Left lung (tissue), 10 donors: ENCODE results near the gene ELP2. TPM values are rescaled to one million over a fixed set of nuclear protein-coding genes. Genes with fewer than 3 reads are reported as not detected.
A peak's percentile ranks its signal among the peaks of the same experiment; 100 is the strongest.

Source experiments
- ATAC-seq: fragments of 200-7000 bp; cut with Tn5 transposase; one replicate; pipeline ENCODE4 v1.9.1; 2020; ENCODE audit warnings: moderate library complexity
- DNase-seq, 4 donors: peaks; one replicate each; pipeline ENCODE4 v3.0.0-alpha.2; 2013 to 2020
- H3K27ac ChIP-seq, 2 donors: fragments of 200-600 bp; sonication (generic) in 1 of 2; one replicate each; pipeline versions ENCODE4 v1.5.0 to v1.8.0; 2020 to 2021
- H3K27me3 ChIP-seq, 2 donors: fragments of 200-600 bp; sonication (generic) in 1 of 2; one replicate each; pipeline versions ENCODE4 v1.5.0 to v1.8.0; 2020 to 2021
- H3K36me3 ChIP-seq, 2 donors: fragments of 200-600 bp; sonication (generic) in 1 of 2; one replicate each; pipeline versions ENCODE4 v1.5.0 to v1.8.0; 2020 to 2021
- H3K4me1 ChIP-seq, 2 donors: fragments of 200-600 bp; one replicate each; pipeline ENCODE4 v1.8.0; 2021
- H3K4me3 ChIP-seq, 2 donors: fragments of 200-600 bp; sonication (generic) in 1 of 2; one replicate each; pipeline versions ENCODE4 v1.5.0 to v1.8.0; 2020 to 2021; ENCODE audit warnings: mild to moderate bottlenecking in 1 of 2
- H3K9me3 ChIP-seq, 2 donors: fragments of 200-600 bp; sonication (generic) in 1 of 2; one replicate each; pipeline versions ENCODE4 v1.5.0 to v1.8.0; 2020 to 2021
- CTCF ChIP-seq, 2 donors: fragments of 200-600 bp; sonication (generic) in 1 of 2; IDR thresholded peaks; one replicate each; pipeline versions ENCODE4 v1.5.0 to v1.8.0; 2021; ENCODE audit warnings: antibody characterized with exemption in 2 of 2
- intact Hi-C, 2 donors: fragments of 100-400 bp; cut with DNase I; formaldehyde crosslinking; loops; one replicate each; pipeline versions ENCODE4 v1.11.2 to v1.14.2; 2022
- polyA plus RNA-seq, 6 donors: library from polyadenylated mRNA; unstranded; fragments of 120-200 nt; gene quantifications; one replicate each; pipeline ENCODE4 v1.2.1, GENCODE V29; 2013; ENCODE audit not compliant: insufficient read length in 6 of 6
- total RNA-seq, 2 donors: library from RNA; stranded (reverse); fragmentation: NEBNext Ultra II Directional; extraction: Animal tissue kit (Norgen Biotek cat#: 25700); gene quantifications; one replicate each; pipeline ENCODE4 v1.2.1, GENCODE V29; 2021
- donor health status: DM: no; HTN: yes; CAD: no.
- donor health status: DM: no; HTN: no; CAD: no.

ELP2 gene
- total and polyA plus RNA-seq, 8 donors: 55.6 to 154 (median 122) TPM

GRCh38 chr18:36176177-36176584 is 46.5 kb downstream of the ELP2 start:
- Histone ChIP-seq H3K4me1 (peaks cover 8 to 11% of the 10 kb centered on the region in 2 donors), H3K36me3 (peaks cover 0 to 55% of the 10 kb centered on the region in 2 donors), H3K27me3 (no peaks in the 10 kb centered on the region), H3K9me3 (no peaks in the 10 kb centered on the region), H3K27ac (no peak overlapping the region), H3K4me3 (no peak overlapping the region)
- ATAC-seq (no peak), DNase-seq (no peak)
- TF ChIP-seq CTCF (IDR thresholded peaks at IDR 0.05): no peak
- intact Hi-C loops: no loop called here

GRCh38 chr18:36176711-36177110 is 47.0 kb downstream of the ELP2 start:
- intact Hi-C loops: no loop called here
- ATAC-seq (no peak), DNase-seq (no peak)
- Histone ChIP-seq H3K27me3 (no peaks in the 10 kb centered on the region), H3K4me1 (peaks cover 8 to 11% of the 10 kb centered on the region in 2 donors), H3K36me3 (peaks cover 0 to 50% of the 10 kb centered on the region in 2 donors), H3K4me3 (no peak overlapping the region), H3K9me3 (no peaks in the 10 kb centered on the region), H3K27ac (no peak overlapping the region)
- no peak for TF ChIP-seq CTCF (IDR thresholded peaks at IDR 0.05)

GRCh38 chr18:36177913-36178312 is 48.2 kb downstream of the ELP2 start:
- ATAC-seq (no peak), DNase-seq (no peak)
- Histone ChIP-seq H3K4me1 (peaks cover 8 to 11% of the 10 kb centered on the region in 2 donors), H3K4me3 (no peak overlapping the region), H3K9me3 (no peaks in the 10 kb centered on the region), H3K27ac (no peak overlapping the region), H3K36me3 (peaks cover 0 to 38% of the 10 kb centered on the region in 2 donors), H3K27me3 (no peaks in the 10 kb centered on the region)
- intact Hi-C loops: no loop called here
- TF ChIP-seq CTCF (IDR thresholded peaks at IDR 0.05): no peak

GRCh38 chr18:36179562-36180355 is 50.1 kb downstream of the ELP2 start:
- Histone ChIP-seq H3K27me3 (no peaks in the 10 kb centered on the region), H3K27ac (peak overlapping the region; percentile 28 to 31), H3K4me3 (no peak overlapping the region), H3K4me1 (peaks cover 8 to 11% of the 10 kb centered on the region in 2 donors), H3K9me3 (no peaks in the 10 kb centered on the region), H3K36me3 (peaks cover 0 to 24% of the 10 kb centered on the region in 2 donors)
- DNase-seq (peak in 2 of 4 donors; percentile 58 to 80), ATAC-seq (peak; percentile 79)
- intact Hi-C loops: no loop called here
- no peak for TF ChIP-seq CTCF (IDR thresholded peaks at IDR 0.05)

GRCh38 chr18:36181441-36181840 is 51.7 kb downstream of the ELP2 start:
- Histone ChIP-seq H3K9me3 (no peaks in the 10 kb centered on the region), H3K4me3 (no peak overlapping the region), H3K36me3 (peaks cover 0 to 7% of the 10 kb centered on the region in 2 donors), H3K27ac (no peak overlapping the region), H3K27me3 (peaks cover 0 to 10% of the 10 kb centered on the region in 2 donors), H3K4me1 (peaks cover 11% of the 10 kb centered on the region in 2 donors)
- TF ChIP-seq CTCF (IDR thresholded peaks at IDR 0.05): no peak
- ATAC-seq: no peak
- DNase-seq: no peak
- intact Hi-C loops: no loop called here
